NCI-H1105 treated with DMSO at 0.1 percent for 48 hours (cell line): ENCODE measurements around the gene ASB17.
"Not testable (repeated sequence)": the region's sequence is repeated elsewhere in the genome, so short reads cannot be mapped to it uniquely, and the experiment has no call there.

ENCODE experiments used
- DNase-seq: peaks from one replicate; lab custom pipeline; 2025; lab: John Stamatoyannopoulos, UW

Gene ASB17

DNA sequence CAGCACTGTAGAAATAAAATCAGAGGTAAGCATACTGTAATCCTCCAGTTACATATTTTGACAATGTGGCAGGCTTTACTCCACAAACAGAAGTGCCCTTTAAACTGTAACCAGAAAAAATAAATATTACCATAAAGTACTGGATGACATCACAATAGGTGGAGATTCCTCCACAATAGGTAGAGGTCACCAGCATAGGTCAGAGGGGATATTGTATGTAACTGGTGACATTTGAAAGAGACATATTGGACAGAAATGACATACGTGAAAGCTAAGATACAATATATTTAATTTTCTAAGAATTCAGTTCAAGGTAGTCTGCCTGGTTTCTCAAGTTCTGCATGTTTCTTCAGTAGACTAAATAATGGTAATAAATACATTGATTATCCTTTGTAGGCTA is at the start of gene ASB17:
TSS of gene ASB17 (minus strand) at position 101 of the 400 bp plus-strand sequence. CDS start 113 bp downstream, outside the sequence.
- DNase-seq = no peak

- DNase-seq = no peak
These were observed 49.0 kb upstream of the ASB17 start for GRCh38 chr1:75980972-75981897.

DNA sequence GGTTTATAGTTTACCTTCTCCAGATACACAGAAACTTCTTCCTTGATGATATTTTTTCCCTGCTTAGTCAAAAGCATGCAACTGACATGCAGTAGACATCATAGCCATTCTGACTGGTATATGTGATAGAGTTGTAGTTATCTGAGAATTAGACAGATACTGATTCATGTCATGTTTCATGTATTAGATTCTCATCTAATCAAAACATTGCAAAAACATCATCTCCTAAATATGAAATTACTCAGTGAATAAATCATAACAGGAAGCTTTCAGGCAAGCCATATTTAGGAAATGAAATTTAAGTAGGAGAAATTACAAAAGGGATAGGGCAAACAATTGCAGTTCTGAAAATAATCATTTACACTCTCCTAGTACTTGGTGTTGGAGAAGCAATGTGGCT is 38.4 kb upstream of the ASB17 start:
- DNase-seq = no peak

DNA sequence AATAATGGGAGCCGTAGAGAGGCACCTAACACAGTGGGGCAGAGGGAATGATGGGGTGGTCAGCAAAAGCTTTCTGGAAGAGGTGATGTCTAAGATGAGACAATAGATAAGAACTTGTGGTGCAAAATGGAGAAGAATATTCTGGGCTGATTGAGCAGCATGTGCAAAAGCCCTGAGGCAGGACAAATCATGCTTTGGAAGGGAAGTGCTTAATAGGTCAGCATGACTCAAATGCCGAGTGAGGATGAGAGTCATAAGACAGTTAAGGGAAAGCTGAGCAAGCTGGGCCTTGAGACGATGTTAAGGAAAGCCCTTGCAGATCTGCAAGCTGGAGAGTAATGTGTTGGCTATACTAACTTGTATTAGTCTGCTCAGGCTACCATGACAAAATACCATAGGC is 37.3 kb upstream of the ASB17 start:
- no peak for DNase-seq

DNA sequence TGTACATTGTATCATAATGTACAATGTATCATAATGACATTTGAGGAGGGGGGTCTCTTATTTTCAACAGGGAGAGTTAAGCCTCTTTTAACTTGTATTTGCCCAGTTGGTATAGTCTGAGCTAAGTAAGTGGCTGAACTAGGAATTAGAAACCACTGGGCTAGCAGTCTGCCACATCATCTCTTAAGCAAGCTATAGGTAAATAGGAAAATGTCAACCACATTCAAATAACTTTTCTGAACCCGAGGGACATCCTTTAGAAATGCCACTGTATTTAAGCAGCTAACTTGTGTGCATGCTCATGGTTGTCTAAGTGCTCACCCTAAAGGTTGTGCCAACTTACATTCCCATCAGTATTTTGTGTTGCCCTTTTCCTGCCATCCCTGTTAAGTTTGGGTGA is 35.5 kb upstream of the ASB17 start:
- DNase-seq = no peak

- DNase-seq = no peak
These were observed 32.7 kb upstream of the ASB17 start for GRCh38 chr1:75964760-75965408.

DNA sequence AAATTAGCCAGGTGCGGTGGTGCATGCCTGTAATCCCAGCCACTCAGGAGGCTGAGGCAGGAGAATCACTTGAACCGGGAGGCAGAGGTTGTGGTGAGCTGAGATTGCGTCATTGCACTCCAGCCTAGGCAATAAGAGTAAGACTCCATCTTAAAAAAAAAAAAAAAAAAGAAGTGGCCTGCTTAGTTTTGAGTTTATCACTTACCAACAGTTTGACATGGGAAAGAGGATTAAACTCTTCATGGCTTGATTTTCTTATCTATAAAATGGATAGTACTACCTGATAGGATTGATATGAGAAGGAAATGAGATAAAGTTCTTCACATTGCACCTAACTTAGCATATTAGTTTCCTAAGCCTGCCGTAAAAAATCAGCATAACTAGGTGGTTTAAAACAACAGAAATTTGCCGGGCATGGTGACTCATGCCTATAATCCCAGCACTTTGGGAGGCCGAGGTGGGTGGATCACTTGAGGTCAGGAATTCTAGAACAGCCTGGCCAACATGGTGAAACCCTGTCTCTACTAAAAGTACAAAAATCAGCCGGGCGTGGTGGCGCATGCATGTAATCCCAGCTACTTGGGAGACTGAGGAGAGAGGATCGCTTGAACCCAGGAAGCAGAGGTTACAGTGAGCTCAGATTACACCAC is 32.0 kb upstream of the ASB17 start:
- not testable (repeated sequence) for DNase-seq

DNA sequence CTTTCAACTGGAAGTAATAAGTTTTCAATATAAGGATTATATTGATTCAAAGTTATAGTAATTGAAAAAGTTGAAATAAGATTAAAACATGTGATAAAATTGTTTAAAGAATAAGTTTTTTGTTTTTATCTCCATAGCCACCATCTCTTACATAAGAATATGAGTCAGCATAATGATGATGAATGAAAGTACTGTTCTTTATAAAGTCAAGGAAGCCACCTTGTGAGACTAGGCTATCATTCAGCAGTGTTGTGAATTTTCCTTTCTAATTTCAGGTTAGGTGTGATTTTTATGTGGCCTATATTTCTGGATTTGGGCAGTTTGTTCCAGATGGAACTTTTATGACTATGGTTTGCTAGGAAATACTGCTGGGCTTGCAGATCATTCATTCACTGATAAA is 22.4 kb upstream of the ASB17 start:
- DNase-seq = no peak

DNA sequence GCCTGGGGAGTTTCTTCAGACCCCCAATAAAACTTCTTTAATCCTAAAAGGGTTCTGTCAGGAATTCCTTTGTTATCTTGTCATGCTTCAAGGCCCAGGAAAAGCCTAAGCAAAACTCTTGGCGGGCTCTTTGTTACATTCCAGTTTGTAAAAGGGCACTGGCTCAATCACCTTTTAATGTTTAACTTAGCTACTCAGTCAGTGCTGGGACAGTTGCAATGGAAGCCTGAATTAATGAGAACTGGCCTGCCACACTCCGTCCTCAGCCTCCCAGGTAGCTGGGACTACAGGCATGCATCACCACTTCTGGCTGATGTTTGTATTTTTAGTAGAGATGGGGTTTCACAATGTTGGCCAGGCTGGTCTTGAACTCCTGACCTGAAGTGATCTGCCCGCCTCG is 21.3 kb upstream of the ASB17 start:
- DNase-seq = no peak

DNA sequence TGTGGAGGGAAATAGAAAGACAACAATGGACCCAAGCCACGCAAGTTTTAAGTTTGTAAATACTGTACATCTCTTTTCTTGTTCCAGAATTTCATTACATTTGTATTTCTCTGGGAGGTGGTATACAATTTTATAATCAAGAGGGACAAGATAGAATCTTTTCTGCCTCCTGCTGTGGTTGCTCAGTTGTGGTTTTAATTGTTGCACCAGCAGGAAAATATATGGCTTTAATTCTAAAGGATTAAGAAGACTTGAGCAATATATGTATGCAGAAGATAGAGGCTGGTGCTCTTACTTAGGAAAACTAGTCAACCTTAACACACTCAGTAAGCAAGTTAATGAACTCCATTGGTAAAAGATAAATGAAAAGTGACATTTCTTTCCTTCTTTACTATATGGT is 19.8 kb upstream of the ASB17 start:
- no peak for DNase-seq

- no peak for DNase-seq
These were observed 18.0 kb upstream of the ASB17 start for GRCh38 chr1:75950176-75950575.

DNA sequence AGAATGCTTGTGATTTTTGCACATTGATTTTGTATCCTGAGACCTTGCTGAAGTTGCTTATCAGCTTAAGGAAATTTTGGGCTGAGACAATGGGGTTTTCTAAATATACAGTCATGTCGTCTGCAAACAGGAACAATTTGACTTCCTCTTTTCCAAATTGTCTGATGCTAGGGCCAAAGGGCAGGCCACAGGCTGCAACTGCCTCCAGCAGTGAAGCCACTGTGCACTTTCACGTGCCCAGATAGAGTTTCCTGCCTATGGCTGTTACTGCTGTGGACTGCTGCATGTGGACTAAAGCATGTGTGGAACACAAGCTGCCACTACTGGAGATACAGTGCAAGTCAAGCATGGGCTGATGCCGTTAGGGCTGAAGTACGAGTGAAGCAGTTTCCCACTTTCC is 10.8 kb upstream of the ASB17 start:
- not testable (repeated sequence) for DNase-seq

DNA sequence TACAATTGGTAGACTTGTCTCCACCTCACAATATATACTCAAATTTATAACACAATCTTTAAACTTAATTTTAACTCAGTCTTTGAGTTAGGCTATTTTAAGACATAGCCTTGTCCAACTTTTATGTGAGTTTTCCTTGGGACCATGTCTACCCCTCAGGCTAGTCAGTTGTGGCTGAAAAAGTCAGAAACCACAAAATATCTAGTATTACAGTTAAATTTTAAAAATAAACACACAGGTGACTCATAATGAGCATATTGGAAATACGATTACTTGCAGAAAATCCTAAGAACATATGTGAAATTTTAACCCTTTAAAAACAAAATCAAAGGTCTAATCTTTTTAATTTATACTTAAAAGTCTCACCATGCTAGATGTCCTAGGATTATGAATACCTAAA is 4.8 kb upstream of the ASB17 start:
- no peak for DNase-seq

GRCh38 chr1:75922698-75923097 is 9.5 kb downstream of the ASB17 start:
- DNase-seq = no peak

DNA sequence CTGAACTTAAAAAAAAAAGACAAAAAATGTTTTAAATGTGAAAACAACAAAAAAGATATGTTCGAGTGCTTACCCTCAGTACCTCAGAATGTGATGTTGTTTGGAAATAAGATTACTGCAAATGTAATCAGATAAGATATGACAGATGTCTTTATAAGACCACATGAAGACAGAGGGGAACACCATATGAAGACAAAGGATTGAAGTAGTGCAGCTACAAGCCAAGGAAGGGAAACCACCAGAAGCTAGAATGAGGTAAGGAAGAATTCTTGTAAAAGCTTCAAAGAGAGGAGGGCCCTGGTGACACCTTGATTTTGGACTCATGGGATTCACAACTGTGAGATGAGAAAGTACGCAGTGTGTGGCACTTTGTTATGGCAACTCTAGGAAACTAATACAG is 15.4 kb downstream of the ASB17 start:
- no peak for DNase-seq

DNA sequence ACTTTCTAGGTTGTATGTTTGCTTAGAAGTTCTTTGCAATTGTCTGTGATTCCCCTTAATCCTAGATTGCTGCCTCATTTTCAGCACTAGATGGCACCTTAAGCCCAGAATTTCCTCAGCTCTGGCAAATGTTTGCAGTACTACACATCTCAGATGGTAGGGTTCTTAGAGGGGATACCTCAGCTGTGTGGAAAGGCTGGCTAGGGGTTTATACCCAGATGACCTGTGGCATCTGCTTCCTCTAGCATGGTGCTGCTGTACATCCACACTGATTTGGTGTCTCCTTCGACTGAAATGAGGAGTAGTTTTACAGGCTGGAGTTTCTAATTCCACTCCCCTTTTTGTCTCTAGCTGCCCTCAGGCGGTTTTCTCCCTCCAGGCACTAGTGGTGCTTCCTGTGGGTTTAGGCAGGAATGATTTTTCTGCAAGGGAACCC is 23.5 kb downstream of the ASB17 start:
- peak; percentile 12 for DNase-seq

DNA sequence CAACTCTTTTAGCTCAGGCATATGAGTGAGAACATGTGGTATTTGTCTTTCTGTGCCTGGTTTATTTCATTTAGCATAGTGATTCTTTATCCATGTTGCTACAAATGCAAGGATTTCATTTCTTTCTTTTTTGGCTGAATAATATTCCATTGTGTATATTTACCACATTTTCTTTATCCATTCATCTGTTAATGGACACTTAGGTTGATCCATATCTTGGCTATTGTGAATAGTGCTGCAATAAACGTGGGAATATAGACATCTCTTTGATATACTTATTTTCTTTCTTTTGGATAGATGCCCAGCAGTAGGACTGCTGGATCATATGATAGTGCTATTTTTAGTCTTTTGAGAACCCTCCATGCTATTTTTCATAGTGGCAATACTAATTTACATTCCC is 30.8 kb downstream of the ASB17 start:
- DNase-seq = peak; percentile 41

DNA sequence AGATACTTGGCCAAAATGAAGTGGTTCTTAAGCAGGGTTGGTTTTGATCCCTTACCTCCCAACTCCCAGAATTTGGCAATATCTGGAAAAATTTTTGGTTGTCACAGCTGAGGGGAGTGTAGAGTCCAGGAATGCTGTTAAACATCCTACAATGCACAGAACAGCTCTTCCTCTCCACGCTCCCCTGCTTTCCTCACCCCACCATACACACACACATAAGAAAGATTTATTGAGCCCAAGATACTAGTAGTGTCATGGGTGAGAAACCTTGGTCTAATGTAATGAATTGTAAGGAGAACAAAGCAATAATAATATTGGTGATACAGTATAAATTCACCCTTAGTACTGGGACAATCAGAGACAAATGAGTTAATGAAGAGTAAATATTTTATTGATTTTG is 47.8 kb downstream of the ASB17 start:
- no peak for DNase-seq

GRCh38 chr1:75879985-75880384 is 52.2 kb downstream of the ASB17 start:
- no peak for DNase-seq

DNA sequence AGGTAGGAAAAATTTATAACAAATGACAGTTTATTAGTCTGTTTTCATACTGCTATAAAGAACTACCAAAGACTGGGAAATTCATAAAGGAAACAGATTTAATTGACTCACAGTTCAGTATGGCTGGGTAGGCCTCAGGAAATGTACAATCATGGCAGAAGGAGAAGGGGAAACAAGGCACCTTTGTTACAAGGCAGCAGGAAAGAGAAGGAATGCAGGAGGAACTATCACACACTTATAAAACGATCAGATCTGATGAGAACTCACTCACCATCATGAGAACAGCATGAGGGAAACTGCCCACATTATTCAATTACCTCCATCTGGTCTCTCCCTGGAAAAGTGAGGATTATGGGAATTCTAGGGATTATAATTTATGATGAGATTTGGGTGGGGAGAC is 61.3 kb downstream of the ASB17 start:
- DNase-seq = no peak
